Astrocyte of the cerebellum (primary cell): ENCODE data around the gene KRT7.
A peak's percentile ranks its signal among the peaks of the same experiment; 100 is the strongest.

ENCODE experiments used
- DNase-seq: peaks from one replicate; pipeline ENCODE4 v3.0.0-alpha.2; 2011; ENCODE audit warnings: low read depth
- H3K4me3 ChIP-seq: 2 replicates; pipeline ENCODE4 v1.5.1; 2011; ENCODE audit warnings: mild to moderate bottlenecking, low read depth, low read length, moderate library complexity
- CTCF ChIP-seq: IDR thresholded peaks from 2 replicates; pipeline ENCODE4 v1.5.1; 2012; ENCODE audit warnings: low read length, low read depth, moderate library complexity, mild to moderate bottlenecking; ENCODE audit errors: missing control alignments
- in situ Hi-C: cut with HindIII; loops from 2 replicates; pipeline ENCODE4 v1.10.0; 2017; ENCODE audit warnings: low sequenced_read_pairs

KRT7 gene

GRCh38 chr12:52274521-52275120 is 41.6 kb downstream of the KRT7 start, which contains the start of gene KRT86:
Gene KRT86 (plus strand): TSS chr12:52274645. CDS start chr12:52301917, 27,272 bp downstream.
- in situ Hi-C loops, result no loop called here
- no peak within 1 kb of the TSS for H3K4me3 ChIP-seq
- DNase-seq, result no peak
- no peak for TF ChIP-seq CTCF

- TF ChIP-seq CTCF, result no peak
- no peak overlapping the region for H3K4me3 ChIP-seq
- in situ Hi-C loops, result no loop called here
- DNase-seq, result no peak
Observed at GRCh38 chr12:52275686-52276085, 42.6 kb downstream of the KRT7 start.

GRCh38 chr12:52277486-52278245 is 44.6 kb downstream of the KRT7 start:
- no peak for TF ChIP-seq CTCF
- in situ Hi-C loops, result no loop called here

GRCh38 chr12:52278575-52279421 is 45.8 kb downstream of the KRT7 start:
- in situ Hi-C loops, result no loop called here
- no peak for DNase-seq
- peak; percentile 100 for TF ChIP-seq CTCF
- peak overlapping the region; percentile 14 for H3K4me3 ChIP-seq

More at GRCh38 chr12:52277486-52278245, 44.6 kb downstream of the KRT7 start:
- H3K4me3 ChIP-seq, result no peak overlapping the region
- no peak for DNase-seq

GRCh38 chr12:52279422-52280318 is 46.6 kb downstream of the KRT7 start:
- in situ Hi-C loops, result loop anchor here (5.0 kb wide), 1 partner anchor 67 kb away; no protein-coding TSS in a partner anchor
- TF ChIP-seq CTCF, result no peak

More at GRCh38 chr12:52279422-52280318, 46.6 kb downstream of the KRT7 start:
- no peak overlapping the region for H3K4me3 ChIP-seq
- DNase-seq, result no peak
